GM18498 (cell line): ENCODE results near the gene ATP6V0C.

Source experiments
- ATAC-seq: cut with Tn5 transposase; IDR thresholded peaks from one replicate; pipeline ENCODE4 v1.9.1; 2021; ENCODE audit warnings: mild to moderate bottlenecking, moderate library complexity; ENCODE audit not compliant: unreplicated experiment

Gene ATP6V0C

DNA sequence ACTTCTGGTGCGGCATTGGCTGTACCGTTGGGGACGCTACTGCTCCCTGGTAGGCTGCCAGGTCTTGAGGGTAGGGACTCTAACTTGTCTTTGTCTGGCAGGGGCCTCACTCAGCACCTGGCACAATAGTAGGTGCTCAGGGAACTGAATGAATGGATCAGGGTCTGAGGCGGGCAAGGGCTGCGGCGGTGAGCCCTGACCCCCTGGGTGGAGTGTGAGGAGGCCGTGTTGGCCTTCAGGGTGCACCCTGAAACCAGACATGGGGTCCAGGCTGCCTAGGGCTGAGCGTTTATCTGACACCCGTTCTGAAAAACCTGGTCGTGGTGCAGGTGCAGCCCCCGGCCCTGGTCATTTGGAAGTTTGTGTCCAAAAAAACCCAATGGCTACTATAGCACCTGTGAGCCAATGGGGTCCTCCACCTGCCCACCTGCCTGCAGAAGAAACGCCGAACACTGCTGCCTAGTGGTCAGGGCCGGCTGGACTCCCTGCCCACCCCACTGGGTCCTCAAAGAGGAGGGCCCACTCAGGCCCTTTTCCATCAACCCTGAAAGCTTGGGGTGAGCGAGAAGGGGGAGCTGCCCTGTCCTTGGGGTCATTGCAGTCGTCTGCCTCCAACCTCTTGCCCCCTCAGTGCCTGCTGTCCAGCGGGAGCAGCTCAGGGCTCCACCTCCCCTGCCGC, 4.9 kb upstream of the ATP6V0C start:
- ATAC-seq: no peak

DNA sequence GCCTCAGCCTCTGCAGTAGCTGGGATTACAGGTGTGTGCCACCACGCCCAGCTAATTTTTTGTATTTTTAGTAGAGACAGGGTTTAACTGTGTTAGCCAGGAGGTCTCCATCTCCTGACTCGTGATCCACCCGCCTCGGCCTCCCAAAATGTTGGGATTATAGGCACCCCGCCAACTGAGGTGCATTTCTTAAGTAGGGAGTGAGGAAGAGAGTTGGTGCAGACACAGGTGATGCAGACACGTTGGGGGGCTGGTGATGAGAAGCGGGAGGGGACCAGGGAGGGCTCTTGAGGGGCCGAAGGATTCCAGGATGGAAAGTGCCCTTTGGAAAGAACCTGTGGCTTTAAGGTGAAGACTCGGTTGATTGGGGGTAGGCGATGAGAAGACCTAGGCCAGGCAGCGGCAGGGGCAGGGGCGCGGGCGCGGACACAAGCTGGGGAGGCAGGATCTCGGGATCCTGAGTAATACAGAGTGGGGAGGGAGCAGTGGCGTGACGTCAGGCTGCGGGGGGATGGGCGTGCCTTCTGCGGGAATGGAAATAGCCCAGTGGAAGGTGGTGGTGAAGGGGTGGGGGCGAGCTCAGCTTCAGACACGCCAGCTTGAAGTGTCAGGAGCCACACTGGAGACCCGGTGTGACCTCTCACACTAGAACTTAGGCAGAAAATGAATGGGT, 2.5 kb upstream of the ATP6V0C start:
- ATAC-seq: no peak

DNA sequence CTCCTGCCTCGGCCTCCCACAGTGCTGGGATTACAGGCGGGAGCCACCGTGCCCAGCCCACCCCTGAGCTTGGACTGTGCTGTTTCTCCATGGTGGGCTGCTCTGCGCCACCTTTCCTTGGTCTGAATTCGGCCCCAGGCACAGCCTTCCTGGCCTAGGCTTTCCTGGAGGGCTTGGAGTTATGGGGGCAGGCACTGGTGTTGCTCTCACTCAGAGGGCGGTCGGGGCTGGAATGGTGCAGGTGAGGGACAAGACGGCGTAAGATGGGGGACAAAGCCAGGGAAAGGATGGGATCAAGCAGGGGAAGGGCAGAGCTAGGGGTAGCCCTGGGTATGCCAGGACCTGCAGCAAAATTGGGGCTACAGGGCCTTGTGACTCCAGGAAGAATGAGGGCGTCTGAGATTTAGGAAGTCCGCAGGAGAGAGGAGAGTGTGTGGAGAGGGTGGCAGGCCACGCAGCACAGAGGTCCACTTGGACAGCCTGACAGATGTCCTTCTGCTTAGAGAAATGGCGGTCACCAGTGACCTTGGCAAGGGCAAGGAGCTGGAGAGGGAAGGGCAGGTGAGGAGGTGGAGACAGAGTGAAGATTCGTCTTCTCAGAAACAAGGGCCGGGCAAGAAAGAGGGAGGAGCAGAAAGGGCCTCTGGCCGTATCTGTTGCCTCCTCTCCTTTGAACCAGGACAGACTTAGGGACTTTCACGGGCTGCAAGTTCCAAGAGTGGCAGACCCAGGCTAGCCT, 1.6 kb upstream of the ATP6V0C start:
- ATAC-seq: no peak

DNA sequence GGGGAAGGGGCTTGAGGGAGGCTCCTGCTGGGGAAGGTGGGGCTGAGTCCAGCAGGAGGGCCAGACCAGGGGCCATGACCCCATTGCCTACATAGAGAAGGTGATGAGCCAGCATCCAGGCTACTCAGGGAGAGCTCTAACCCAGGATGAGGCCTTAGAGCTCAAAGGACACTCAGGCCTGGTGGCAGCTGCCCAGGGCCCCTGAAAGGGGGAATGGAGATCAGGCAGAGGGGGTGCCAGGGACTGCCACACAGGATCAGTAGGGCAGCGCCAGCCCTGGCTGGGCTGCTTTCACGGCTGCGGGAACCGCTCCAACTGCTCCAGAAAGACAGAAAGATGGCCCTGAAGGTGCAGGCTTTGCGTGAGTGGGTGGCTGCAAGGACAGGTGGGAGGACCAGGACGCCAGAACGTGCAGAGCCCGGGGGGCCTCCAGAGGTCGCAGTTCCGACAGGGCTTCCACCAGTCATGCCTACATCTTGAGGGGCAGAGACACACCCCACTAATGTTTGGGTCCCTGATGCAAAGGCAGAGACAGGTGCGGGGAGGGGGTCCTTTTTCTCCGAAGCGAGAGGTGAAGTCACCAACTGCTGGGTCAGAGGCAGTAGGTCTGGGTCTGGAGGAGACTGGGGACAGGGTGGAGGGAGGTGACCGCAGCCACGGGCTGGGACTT, 882 bp upstream of the ATP6V0C start:
- no peak for ATAC-seq

DNA sequence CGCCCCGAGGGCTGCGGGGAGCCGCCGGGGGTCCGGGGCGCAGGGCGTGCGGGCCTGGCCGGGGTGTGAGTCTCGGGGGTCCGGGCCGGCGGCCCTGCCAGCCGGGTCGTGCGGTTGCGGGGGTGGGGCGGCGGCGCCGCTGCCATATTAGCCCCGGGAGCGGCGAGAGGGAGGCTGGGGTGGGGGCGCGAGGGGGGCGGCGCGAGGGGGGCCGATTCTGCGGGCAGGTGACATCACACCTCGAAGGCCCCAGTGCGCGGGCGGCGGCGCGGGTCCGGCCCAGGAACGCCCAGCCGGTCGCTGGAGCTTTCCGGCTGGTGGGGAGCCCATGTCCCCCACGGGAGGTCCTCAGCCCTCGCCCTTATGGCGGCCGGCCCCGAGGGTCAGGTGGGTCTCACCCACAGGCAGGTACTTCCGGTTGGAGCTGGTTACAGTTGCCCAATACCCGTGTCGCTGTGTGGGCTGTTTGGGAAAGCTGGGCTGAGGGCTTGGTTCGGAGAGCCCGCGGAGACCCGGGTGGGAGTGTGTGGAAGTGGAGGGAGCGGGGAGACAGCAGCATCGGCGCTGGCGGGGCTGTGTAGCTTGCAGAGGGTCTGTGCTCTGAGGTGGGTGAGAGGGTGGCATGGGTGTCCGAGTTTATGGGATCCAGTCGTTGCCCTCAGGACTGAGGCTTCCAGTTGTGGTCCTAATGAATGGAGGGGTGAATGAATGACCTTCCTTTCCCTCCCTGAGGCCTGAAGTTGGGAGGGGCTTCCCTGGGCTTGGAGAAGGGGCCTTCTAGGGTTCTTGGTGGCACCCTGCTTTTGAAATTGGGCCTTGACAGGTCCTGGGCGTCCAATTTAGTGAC, 804 bp downstream of the ATP6V0C start:
- no peak for ATAC-seq

DNA sequence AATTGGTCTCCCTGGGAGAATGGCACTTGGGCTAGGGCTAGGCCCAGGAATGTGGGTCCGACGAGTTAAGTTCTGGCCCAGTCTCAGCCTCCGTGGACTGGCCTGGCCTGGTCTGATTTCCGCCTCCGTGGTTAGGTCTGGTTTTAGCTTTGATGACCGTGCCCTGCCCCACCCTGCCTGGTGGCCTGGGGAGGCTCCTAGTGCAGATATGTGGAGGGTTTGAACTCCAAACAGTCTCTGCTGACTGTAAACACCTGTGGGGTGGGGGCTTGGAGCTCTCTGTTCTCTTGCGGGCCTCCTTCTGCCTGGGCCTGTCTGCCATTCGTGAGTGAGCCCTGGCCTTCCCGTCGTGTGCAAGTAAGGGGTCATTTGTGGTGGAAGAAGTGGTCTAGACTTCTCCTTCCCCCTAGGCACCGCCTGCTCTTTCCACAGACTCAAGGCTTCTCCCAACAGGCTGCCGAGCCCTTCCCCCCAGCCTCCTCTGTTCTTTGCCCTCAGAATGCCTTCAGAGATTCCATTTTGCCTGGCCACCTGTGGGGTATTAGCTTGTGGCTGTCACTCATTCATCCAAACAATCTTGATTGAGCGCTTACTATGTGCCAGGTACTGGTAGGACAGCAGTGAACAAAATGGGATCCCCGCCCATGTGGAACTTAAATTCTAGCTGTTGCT, 1.6 kb downstream of the ATP6V0C start:
- no peak for ATAC-seq

DNA sequence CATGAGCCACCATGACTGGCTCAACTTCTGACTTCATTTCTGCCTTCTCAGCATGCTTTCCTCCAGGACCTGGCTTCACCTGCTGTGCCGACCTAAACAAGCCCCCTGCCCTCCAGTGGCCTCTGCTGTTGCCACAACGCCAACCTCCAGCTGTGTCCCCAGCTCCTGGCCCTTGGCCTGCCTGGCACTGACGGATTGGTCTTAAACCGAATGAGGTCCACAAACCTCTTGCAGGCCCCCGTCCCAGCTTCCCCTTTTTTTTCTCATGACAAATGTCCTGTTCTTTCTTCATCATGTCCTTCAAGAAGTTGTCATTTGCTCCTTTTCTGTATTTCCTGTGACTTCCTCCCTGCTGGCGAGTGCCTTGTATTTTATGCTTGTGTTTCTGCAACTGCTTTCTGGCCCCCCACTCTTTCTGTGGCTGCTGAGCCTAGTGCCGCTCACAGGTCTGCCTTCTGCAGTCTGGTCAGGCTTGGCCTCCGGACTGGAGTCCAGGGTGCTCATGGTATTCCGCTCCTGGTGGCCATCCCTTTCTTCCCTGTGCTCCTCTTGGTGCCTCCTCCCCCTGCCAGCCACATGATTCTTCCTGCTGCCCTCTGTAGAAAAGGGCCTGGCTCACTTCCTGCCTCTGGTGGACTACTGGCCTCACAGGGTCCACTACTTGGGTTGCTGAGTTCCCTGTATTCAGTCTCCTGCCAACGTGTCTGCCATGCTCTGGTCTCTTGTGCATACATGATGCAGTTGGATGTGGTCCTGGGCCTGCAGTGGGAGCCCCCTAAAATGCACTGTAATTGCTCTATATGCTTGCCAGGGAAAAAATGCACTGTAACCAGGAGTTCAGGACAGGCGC, 2.9 kb downstream of the ATP6V0C start:
- no peak for ATAC-seq

DNA sequence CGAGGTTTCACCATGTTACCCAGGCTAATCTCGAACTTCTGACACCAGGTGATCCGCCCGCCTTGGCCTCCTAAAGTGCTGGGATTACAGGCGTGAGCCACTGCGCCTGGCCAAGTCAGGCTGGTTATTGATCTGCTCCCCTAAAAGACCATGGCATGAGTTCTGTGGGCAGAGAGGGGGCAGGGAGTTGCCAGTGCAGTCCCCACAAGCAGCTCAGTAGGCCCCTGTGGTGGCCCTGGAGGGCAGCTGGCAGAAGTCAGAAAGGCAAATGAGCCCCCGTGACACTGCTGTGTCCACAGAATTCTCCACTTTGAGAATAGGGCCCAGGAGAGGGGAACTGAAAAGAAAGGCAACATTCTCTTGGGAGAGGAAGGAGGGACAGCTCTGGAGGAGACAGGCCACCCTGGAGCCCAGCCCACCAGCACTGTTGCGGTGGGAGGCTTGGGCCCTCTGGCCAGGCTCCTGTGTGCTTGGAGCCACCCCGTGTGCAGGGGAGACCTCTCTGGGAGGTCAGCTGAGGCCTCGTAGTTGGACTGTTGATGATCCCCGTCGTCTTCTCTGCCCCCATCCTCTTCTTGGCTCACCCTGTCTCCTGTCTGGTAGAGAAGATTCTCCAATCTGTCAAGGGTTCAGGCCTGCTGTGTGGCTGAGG, 4.3 kb downstream of the ATP6V0C start:
- no peak for ATAC-seq

DNA sequence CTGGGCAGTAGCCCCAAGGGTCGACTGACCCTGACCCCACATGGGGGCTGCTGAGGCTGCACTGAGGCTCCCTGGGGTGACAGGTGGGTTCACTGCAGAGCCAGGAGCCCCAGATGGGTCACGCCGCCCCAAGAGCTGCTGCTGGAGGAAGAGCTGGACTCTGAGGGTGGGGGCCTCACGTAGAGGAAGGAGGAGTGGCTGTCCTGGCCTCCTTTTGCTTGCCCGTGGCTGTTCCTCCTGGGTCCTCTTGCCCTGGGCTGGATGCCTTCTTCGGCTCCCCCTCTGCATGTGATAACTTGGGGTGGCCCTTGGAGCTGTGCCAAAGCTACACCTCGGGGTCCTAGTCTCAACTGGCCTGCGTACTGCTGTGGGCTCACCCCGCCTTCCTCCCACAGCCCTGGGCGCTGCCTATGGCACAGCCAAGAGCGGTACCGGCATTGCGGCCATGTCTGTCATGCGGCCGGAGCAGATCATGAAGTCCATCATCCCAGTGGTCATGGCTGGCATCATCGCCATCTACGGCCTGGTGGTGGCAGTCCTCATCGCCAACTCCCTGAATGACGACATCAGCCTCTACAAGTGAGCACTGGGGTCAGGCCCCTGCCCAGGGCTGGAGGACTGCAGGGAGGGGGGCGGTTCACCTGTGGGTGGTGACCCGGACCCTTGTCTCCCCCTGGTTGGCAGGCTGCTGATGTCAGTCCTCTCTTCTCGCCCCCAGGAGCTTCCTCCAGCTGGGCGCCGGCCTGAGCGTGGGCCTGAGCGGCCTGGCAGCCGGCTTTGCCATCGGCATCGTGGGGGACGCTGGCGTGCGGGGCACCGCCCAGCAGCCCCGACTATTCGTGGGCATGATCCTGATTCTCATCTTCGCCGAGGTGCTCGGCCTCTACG, 5.3 kb downstream of the ATP6V0C start:
- no peak for ATAC-seq

DNA sequence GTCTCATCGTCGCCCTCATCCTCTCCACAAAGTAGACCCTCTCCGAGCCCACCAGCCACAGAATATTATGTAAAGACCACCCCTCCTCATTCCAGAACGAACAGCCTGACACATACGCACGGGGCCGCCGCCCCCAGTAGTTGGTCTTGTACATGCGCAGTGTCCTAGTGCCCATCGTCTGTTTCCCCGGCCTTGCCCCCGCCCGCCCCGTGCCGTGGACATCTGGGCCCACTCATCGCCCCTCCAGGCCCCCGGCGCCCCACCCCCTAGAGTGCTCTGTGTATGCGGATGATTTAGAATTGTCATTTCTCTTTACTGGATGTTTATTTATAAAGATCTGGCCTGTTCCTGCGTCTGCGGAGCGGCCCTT, 5.9 kb downstream of the ATP6V0C start:
- no peak for ATAC-seq

DNA sequence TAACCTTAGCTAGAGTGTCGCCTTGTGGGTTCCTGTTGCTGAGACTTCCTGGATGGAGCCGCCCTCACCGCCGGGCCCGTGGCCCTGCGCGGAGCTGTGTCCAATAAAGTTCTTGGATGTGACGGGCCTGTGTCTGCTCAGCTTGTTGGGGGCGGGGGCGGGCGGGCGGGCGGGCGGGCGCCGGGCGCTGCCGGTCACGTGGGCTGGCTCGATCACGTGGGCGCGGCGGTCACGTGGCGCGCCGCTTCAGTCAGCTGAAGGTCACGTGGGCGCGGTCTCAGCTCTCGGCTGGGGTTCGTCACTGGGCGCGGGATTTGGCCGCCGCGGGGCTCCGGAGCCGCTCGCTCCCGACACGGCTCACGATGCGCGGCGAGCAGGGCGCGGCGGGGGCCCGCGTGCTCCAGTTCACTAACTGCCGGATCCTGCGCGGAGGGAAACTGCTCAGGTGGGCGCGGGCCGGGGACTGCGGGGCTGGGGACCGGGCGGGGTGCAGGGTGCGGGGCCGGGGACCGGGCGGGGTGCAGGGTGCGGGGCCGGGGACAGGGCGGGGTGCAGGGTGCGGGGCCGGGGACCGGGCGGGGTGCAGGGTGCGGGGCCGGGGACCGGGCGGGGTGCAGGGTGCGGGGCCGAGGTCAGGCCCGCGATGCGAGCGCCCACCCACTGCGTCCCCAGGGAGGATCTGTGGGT, 6.5 kb downstream of the ATP6V0C start, which contains the start of gene AMDHD2:
Gene AMDHD2, plus strand, starts transcription at position 275 of the 687 bp plus-strand sequence. Its CDS starts 88 bp downstream, at position 363.
- no peak for ATAC-seq

DNA sequence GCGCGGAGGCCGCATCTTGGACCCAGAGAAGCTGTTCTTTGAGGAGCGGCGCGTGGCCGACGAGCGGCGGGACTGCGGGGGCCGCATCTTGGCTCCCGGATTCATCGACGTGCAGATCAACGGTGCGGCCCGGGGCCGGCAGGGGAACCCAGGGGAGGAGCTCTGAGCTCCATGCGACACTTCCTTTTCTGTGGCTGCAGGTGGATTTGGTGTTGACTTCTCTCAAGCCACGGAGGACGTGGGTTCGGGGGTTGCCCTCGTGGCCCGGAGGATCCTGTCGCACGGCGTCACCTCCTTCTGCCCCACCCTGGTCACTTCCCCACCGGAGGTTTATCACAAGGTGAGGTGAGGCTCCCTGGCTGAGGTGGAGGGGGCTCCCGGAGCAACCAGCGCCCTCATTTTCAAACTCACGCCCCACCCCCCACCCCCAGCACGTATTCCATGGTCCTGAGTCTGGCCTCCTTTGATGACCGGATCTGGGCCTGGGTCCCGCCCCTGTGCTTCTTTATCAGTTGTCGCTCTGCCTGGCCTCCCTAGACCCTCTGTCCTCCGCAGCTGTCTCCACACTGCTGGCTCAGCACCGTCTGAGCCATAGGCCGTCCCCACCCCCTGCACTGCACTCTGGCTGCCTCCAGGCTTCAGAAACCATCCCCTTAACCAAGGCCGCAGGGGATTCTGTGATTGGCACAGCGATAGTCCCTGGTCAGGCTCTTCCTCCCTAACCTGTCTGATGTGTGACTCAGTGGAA, 7.2 kb downstream of the ATP6V0C start:
- no peak for ATAC-seq

DNA sequence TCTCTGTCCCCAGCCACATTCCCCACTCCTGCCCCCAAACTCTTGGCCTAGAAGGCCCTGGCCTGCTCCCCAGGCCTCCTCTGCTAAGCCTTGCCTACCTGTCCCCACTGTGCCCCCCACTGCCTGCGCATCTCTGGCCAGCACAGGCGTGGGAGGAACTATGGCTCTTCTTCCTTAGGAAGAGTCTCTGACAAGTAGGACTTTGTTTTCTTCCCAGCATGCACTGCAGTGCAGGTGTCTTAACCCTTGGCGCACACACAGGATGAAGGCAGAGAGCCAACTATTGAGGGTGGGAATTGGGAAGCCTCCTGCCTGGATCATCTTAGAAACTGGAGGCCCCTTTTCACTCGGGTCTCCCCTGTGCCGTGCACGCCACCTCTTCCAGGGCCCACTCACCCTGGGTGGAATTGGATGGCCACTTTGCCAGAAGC, 10.1 kb downstream of the ATP6V0C start:
- ATAC-seq: no peak

DNA sequence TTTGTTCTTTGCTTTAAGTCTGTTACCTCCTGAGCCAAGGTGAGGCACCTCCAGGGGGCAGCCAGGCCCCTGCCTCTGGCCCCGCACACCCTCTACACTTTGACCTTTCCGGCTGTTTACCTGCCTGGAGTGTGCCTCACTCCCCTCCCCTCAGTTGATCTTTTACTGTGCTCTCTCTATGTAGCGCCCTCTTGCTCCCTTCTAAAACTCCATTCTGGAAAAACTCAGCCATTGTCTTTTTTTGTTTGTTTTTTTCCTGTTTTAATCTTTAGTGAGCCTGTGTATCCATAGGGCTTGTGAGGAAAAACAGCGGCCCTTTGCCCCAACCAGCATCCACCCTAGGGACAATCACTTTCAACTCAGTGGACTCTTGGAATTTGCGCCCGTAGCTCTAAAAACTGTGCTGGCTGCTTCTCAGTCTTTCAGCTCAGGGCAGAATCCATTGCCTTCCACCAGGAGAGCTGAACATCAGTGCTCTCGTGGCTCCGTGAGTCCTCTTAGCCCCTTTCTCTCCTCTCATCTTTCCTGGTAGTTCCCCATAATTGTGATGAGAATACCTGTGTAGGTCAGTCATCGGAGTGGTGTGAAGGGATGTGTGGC, 10.7 kb downstream of the ATP6V0C start:
- no peak for ATAC-seq

DNA sequence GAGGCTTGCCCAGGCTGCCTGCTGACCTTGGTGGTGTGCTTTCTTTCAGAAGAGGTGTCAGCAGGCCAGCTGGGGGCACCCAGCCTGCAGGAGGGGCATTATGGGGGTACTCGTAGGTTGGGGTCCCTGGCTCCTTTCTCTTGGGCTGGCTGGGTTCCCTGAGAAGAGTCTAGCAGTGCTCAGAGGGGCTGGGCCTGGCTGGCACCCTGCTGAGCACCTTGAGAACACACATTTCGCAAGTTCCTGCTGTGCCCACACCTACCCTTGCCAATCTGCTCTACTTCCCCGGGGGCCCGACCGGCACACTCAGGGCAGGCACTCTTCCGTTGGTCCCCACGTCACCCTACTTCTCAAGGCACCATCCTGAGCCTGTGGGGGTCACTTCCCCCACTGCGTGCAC, 12.4 kb downstream of the ATP6V0C start:
- no peak for ATAC-seq
